RWPE2 (cell line): ENCODE results near the gene EFNA2.

Experiments
- ATAC-seq: fragments of 200-7000 bp; cut with Tn5 transposase; 3 replicates; pipeline ENCODE4 v1.9.1; 2021; ENCODE audit warnings: low read depth
- DNase-seq: peaks from one replicate; pipeline ENCODE4 v3.0.0-alpha.2; 2020; ENCODE audit warnings: low spot score
- H3K27ac ChIP-seq: fragments of 450-650 bp; 2 replicates; pipeline ENCODE4 v1.5.1; 2017; ENCODE audit warnings: mild to moderate bottlenecking; ENCODE audit not compliant: poor library complexity, severe bottlenecking
- H3K27me3 ChIP-seq: fragments of 250-450 bp; sonication (Bioruptor Pico); 2 replicates; pipeline ENCODE4 v1.5.1; 2021; ENCODE audit warnings: mild to moderate bottlenecking, moderate library complexity; ENCODE audit not compliant: insufficient read depth, poor library complexity, severe bottlenecking
- H3K36me3 ChIP-seq: fragments of 250-450 bp; sonication (Bioruptor Pico); 2 replicates; pipeline ENCODE4 v1.5.1; 2020; ENCODE audit warnings: low read depth, mild to moderate bottlenecking, moderate library complexity
- H3K4me1 ChIP-seq: fragments of 250-450 bp; sonication (Bioruptor Pico); 2 replicates; pipeline ENCODE4 v1.5.1; 2021; ENCODE audit warnings: mild to moderate bottlenecking, moderate library complexity; ENCODE audit not compliant: insufficient read depth, poor library complexity, severe bottlenecking
- H3K4me3 ChIP-seq: fragments of 250-450 bp; sonication (Bioruptor Pico); 2 replicates; pipeline ENCODE4 v1.5.1; 2021; ENCODE audit warnings: mild to moderate bottlenecking, moderate library complexity; ENCODE audit not compliant: severe bottlenecking
- H3K9me3 ChIP-seq: fragments of 250-450 bp; sonication (Bioruptor Pico); 2 replicates; pipeline ENCODE4 v1.5.1; 2021; ENCODE audit warnings: mild to moderate bottlenecking, moderate library complexity; ENCODE audit not compliant: severe bottlenecking
- CTCF ChIP-seq: fragments of 450-650 bp; IDR thresholded peaks from one replicate; pipeline ENCODE4 v1.5.1; 2017; ENCODE audit warnings: mild to moderate bottlenecking, moderate library complexity; ENCODE audit not compliant: poor library complexity, severe bottlenecking

Gene EFNA2

GRCh38 chr19:1255186-1256161 is 30.2 kb upstream of the EFNA2 start:
- no peaks in the 10 kb centered on the region for H3K27me3 ChIP-seq
- no peaks in the 10 kb centered on the region for H3K9me3 ChIP-seq
- no peak overlapping the region for H3K4me3 ChIP-seq
- H3K4me1 ChIP-seq = peaks cover 40% of the 10 kb centered on the region
- H3K36me3 ChIP-seq = peaks cover 69% of the 10 kb centered on the region
- ATAC-seq = no peak
- TF ChIP-seq CTCF = no peak
- H3K27ac ChIP-seq = peak overlapping the region; percentile 97
- no peak for DNase-seq

- DNase-seq = no peak
- Histone ChIP-seq H3K27me3 (no peaks in the 10 kb centered on the region), H3K9me3 (no peaks in the 10 kb centered on the region), H3K27ac (peak overlapping the region; percentile 97), H3K4me3 (no peak overlapping the region), H3K4me1 (peaks cover 42% of the 10 kb centered on the region), H3K36me3 (peaks cover 57% of the 10 kb centered on the region)
- TF ChIP-seq CTCF = no peak
- no peak for ATAC-seq
Observed at GRCh38 chr19:1256646-1257474, 28.8 kb upstream of the EFNA2 start.

GRCh38 chr19:1257475-1258162 is 28.1 kb upstream of the EFNA2 start:
- no peak overlapping the region for H3K4me3 ChIP-seq
- no peak for TF ChIP-seq CTCF
- H3K9me3 ChIP-seq = no peaks in the 10 kb centered on the region
- H3K27me3 ChIP-seq = no peaks in the 10 kb centered on the region
- peaks cover 52% of the 10 kb centered on the region for H3K36me3 ChIP-seq
- ATAC-seq (no peak), DNase-seq (no peak)
- H3K27ac ChIP-seq = peak overlapping the region; percentile 97
- H3K4me1 ChIP-seq = peaks cover 42% of the 10 kb centered on the region

- Histone ChIP-seq H3K36me3 (peaks cover 52% of the 10 kb centered on the region), H3K27ac (peak overlapping the region; percentile 97)
Observed at GRCh38 chr19:1258163-1258492, 27.5 kb upstream of the EFNA2 start.

More at GRCh38 chr19:1258163-1258492, 27.5 kb upstream of the EFNA2 start:
- no peak overlapping the region for H3K4me3 ChIP-seq
- H3K9me3 ChIP-seq = no peaks in the 10 kb centered on the region
- DNase-seq (no peak), ATAC-seq (no peak)
- peaks cover 42% of the 10 kb centered on the region for H3K4me1 ChIP-seq
- no peaks in the 10 kb centered on the region for H3K27me3 ChIP-seq
- TF ChIP-seq CTCF = no peak
